Posterior cingulate gyrus (tissue), 11 donors: ENCODE measurements around the gene MED9.

Experiments
- DNase-seq, 10 donors: peaks; one replicate each; pipeline versions ENCODE4 v3.0.0 to v3.0.0-alpha.2; 2020 to 2021; ENCODE audit warnings: mixed read lengths in 3 of 10
- intact Hi-C: fragments of 100-400 bp; cut with DNase I; formaldehyde crosslinking; loops from one replicate; pipeline ENCODE4 v1.15.1; 2023

The MED9 gene

GRCh38 chr17:17499402-17500145 is 22.8 kb downstream of the MED9 start:
- peak in 4 of 10 donors; percentile 15 to 72 (median 62) for DNase-seq
- intact Hi-C loops = no loop called here

DNA sequence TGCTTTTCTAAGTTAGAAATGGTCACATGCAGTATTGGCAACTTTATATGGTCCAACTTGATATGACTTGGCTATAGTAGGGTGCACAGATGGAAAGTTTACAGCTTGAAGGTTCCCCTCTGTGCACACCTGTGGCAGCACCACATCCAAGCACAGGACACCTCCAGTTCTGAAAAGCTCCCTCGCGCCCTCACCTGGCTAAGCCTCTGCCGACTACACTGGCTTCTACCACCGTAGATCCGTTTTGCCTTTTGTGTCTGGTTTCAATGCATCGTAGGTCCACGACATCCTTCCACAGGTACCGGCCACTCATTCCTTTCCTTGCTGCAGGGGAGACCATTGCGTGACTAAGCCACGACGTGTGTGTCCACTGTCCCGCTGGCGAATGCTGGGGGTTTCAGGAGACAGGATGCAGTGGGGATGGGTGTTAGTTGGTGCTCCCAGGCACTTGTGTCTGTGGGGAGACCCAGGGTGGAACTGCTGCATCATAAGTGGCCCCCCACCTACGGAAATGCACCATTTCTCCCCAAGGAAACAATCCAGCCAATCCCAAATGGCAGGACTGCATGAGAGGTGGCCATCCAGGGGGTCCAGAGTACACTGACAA is 24.3 kb downstream of the MED9 start:
- intact Hi-C loops = no loop called here
- peak in 4 of 10 donors; percentile 3 to 72 (median 38) for DNase-seq

DNA sequence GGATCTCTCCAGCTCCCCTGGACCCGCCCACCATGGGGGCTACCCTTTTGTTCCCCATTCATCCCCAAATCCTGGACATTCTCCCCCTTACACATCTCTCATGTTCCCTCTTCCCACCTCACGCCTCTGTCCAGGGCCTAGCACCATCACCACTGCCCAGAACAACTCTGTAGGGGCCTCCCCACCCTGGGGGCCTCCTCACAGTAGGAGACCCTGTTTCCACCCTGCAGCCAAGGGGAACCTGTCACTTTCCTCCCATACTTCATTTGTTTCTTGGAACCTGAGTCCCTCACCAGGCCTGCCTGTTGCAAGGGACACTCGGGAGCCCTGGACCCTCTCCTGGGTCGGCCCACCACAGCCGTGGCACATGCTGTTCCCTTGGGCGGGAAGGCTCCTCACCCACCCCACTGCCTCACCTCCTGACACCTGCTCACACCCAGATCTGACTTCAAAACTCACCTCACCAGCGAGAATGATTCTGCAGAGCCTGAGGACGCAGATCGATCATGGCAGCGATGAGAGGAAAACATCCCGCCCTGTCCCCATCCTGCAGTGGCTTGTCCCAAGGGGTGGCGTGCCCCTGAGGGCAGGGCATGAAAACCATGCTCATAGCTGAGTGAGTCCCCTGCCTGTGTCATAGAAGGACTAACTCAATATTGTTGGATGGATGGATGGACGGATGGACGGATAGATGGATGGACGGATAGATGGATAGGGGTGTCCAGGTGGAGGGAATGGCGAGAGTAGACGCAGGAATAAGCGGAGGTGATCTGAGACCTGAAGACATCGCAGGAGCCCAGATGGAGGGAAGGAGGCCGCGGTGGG is 26.2 kb downstream of the MED9 start:
- peak in 4 of 10 donors; percentile 15 to 65 (median 58) for DNase-seq
- intact Hi-C loops = no loop called here

DNA sequence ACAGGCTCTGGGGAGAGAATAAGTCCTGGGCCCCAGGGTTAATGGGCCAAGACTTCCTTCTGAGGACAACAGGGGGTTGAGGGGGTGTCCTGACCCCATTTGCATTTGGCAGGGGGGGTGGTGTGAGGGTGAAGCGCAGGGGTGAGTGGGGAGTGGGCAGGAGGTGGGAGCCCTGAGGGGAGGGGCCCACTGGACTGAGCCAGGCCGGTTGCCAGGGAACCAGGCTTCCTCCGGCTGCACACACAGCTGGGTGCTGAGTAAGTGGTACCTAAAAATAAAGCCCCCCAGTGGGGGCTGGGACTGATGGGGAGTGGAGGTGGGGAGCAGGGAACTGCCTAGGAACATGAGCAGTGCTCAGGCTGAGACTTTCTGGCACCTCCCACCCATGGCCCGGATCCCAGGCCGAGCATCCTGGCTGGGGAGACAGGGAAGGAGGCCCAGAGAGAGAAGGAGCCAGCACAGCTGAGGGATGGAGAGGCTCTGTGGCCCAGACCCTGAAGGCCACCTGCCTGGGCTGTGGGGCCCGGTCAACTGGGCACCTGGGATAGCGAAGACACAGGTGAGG is 26.8 kb downstream of the MED9 start:
- DNase-seq = peak in 9 of 10 donors; percentile 44 to 97 (median 84)
- intact Hi-C loops = no loop called here

- peak in 3 of 10 donors; percentile 67 to 79 (median 76) for DNase-seq
Measured at GRCh38 chr17:17504341-17505140, 27.7 kb downstream of the MED9 start.

GRCh38 chr17:17505151-17505550 is 28.4 kb downstream of the MED9 start:
- peak in 2 of 10 donors; percentile 44 to 74 for DNase-seq
- intact Hi-C loops = no loop called here

More at GRCh38 chr17:17504341-17505140, 27.7 kb downstream of the MED9 start:
- intact Hi-C loops = no loop called here

GRCh38 chr17:17505610-17506171 is 28.9 kb downstream of the MED9 start:
- intact Hi-C loops = no loop called here
- DNase-seq = peak in 3 of 10 donors; percentile 60 to 78 (median 75)

GRCh38 chr17:17506181-17506741 is 29.5 kb downstream of the MED9 start:
- peak in 4 of 10 donors; percentile 58 to 88 (median 85) for DNase-seq

GRCh38 chr17:17506893-17507464 is 30.2 kb downstream of the MED9 start:
- DNase-seq = peak in 6 of 10 donors; percentile 51 to 94 (median 81)
- intact Hi-C loops = no loop called here

More at GRCh38 chr17:17506181-17506741, 29.5 kb downstream of the MED9 start:
- intact Hi-C loops = no loop called here

- intact Hi-C loops = no loop called here
- peak in 3 of 10 donors; percentile 65 to 77 (median 67) for DNase-seq
Measured at GRCh38 chr17:17507465-17508011, 30.7 kb downstream of the MED9 start.

DNA sequence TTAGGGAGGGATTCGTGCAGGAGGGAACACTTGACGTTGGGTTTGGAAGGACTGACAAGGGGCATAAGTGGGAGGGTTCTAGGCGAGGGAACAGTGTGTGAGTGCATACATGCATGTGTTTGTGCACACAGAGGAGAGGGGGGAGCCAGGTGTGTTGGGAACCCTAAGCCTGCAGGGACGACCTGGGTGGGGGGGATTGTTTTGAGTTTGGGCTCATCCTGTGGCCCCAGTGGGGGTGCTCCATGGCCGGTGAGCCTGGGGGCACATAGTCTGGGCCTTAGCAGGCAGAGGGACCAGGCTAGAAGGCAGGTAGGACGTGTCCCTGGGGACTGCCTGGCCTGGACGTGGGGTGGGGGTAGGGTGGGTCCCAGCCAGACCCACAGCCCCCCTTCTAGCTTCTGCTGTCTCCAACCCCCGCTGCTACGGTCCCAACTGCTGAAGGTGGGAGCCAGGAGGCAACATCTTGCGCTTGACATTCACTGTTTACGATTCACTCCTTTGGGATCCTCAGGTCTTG is 31.3 kb downstream of the MED9 start:
- intact Hi-C loops = no loop called here

GRCh38 chr17:17508646-17509591 is 32.1 kb downstream of the MED9 start:
- peak in 3 of 10 donors; percentile 72 to 84 (median 83) for DNase-seq
- intact Hi-C loops = no loop called here

More for the DNA sequence above, 31.3 kb downstream of the MED9 start:
- peak in 3 of 10 donors; percentile 35 to 79 (median 55) for DNase-seq

DNA sequence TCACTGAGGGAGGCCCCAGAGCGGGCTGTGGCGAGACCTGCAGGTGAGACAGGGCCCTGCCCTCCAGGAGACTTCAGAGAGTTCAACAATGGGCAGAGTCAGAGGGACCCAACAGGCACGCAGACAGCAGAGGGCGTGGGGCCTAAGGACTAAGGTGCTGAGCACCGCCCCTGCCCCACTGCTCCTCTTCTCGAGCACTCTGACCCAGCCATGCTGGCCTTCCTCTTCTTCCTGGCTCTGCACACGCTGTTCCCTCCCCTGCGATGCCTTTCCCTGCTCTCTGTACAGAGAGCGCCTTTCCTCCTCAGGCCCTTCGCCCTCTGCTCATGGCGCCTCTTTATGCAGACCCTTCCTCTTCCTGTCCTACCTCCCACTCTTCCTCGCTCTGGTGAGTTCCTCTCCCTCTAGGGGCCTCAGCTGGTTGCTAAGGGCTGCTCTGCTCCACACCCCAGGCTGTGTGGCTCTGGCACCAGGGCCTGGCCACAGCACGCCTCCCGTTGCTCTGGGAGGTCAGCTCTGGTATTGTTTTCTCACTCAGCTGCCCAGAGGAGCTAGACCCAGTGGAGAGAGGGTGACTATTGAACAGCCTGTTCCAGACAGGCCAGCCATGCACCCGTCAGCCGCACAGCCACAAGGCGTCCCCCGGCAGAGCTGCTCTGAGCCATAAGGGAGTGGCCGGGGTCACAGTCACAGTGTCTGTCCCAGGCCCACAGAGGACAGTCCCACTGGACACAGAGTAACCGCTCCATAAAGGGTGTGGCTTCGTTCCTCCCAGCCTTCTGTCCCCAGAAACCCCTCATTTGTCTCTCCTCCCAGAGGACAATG is 33.0 kb downstream of the MED9 start:
- intact Hi-C loops = no loop called here
- DNase-seq = peak in 4 of 10 donors; percentile 5 to 75 (median 38)

DNA sequence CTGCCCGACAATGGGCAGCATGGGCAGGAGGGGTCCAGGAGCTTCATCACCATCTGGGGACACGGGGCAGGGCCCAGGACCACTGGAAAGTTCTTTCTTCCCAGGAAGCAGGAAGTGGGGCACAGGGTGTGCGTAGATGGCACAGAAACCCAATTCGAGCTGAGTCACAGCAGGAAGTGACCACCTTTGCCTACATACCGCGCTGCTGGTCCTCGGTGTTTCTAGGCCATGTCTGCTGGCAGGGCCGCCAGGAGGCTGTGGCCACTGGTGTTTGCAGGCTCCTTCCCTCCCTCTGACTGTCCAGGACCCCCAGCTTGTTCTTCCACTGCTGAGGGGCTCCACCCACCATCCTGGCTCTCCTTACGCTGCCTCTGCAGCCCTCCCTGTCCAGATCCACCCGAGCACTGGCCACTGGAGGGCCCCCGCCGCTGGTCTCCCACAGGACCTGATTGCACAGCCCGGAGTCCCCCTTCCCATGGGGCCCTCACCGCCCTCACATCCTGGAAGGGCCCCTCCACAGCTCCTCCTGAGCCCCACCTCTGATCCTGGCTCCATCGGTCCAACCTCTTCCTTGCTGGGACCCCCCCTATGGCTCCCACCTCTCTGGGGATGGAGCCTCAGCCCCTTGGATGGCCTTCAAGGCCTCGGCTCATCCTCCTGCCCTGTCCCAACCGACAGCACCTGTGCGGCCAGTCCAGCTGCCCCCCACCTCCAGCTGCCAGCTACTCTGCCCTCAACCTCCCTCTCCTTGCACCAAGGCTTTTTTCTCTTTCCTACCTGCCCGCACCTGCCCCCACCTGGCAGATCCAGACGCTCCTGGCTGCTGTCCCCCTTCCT is 33.9 kb downstream of the MED9 start:
- peak in 4 of 10 donors; percentile 21 to 82 (median 58) for DNase-seq
- intact Hi-C loops = no loop called here

DNA sequence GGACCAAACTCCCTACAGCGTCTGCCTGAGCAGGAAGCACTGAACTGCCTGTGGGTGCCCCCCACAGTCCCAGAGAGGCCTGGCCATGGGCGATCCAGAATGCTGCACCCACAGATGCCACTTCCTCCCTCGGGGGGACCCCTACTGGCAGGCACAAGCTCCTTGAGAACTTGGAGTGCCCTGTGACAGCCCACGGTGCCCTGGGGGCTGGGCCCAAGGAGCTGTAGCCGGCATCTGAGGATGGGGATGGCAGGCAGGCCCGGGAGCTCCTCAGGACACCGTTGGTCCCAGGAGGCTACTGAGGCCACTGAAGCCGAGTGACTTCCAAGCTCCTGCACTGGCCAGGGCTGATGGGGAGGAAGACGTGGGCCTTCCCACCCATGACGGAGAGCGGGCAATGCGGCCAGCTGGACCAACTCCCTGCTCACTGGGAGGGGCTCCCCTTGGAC is 34.5 kb downstream of the MED9 start:
- DNase-seq = peak in 4 of 10 donors; percentile 20 to 77 (median 69)
- intact Hi-C loops = no loop called here
